ENCODE data around the gene EYS. TPM values are rescaled to one million over a fixed set of nuclear protein-coding genes. Genes with fewer than 3 reads are reported as not detected.

The EYS gene
- total RNA-seq: not detected in 2 replicates
- long read RNA-seq: 0 reads

- H3K9me3 Mint-ChIP-seq (ENCODE audit: unreplicated experiment): peaks cover 6% of the 10 kb centered on the region
These were observed at the start of gene EYS for GRCh38 chr6:65707126-65707826. TSS of gene EYS (minus strand) at chr6:65707226. CDS start at chr6:65495410, 211,816 bp downstream.

GRCh38 chr6:65746302-65746701, 39.3 kb upstream of the EYS start:
- no peak for TF ChIP-seq CTCF (IDR thresholded peaks at IDR 0.05)
- no peak overlapping the region for H3K4me3 Mint-ChIP-seq (ENCODE audit: unreplicated experiment)
- H3K27me3 Mint-ChIP-seq (ENCODE audit: unreplicated experiment): no peaks in the 10 kb centered on the region
- DNase-seq (ENCODE audit: extremely low spot score, unreplicated experiment): no peak
- H3K9me3 Mint-ChIP-seq (ENCODE audit: unreplicated experiment): peaks cover 42% of the 10 kb centered on the region
- H3K4me1 Mint-ChIP-seq (ENCODE audit: unreplicated experiment): no peaks in the 10 kb centered on the region
- H3K36me3 Mint-ChIP-seq (ENCODE audit: unreplicated experiment): no peaks in the 10 kb centered on the region
- H3K27ac Mint-ChIP-seq (ENCODE audit: unreplicated experiment): no peak overlapping the region

More at GRCh38 chr6:65707126-65707826, at the start of gene EYS:
- Mint-ChIP-seq H3K27ac (ENCODE audit: unreplicated experiment) (no peak within 1 kb of the TSS), H3K36me3 (ENCODE audit: unreplicated experiment) (no peaks in the 10 kb centered on the region), H3K4me3 (ENCODE audit: unreplicated experiment) (no peak within 1 kb of the TSS), H3K27me3 (ENCODE audit: unreplicated experiment) (no peaks in the 10 kb centered on the region), H3K4me1 (ENCODE audit: unreplicated experiment) (no peaks in the 10 kb centered on the region)
- no peak for TF ChIP-seq CTCF (IDR thresholded peaks at IDR 0.05)
- no peak for DNase-seq (ENCODE audit: extremely low spot score, unreplicated experiment)

- no peak for DNase-seq (ENCODE audit: extremely low spot score, unreplicated experiment)
- TF ChIP-seq CTCF (IDR thresholded peaks at IDR 0.05): no peak
- H3K4me3 Mint-ChIP-seq (ENCODE audit: unreplicated experiment): no peak overlapping the region
- no peaks in the 10 kb centered on the region for H3K27me3 Mint-ChIP-seq (ENCODE audit: unreplicated experiment)
- peaks cover 42% of the 10 kb centered on the region for H3K9me3 Mint-ChIP-seq (ENCODE audit: unreplicated experiment)
- no peaks in the 10 kb centered on the region for H3K4me1 Mint-ChIP-seq (ENCODE audit: unreplicated experiment)
- H3K27ac Mint-ChIP-seq (ENCODE audit: unreplicated experiment): no peak overlapping the region
- H3K36me3 Mint-ChIP-seq (ENCODE audit: unreplicated experiment): no peaks in the 10 kb centered on the region
These were observed 38.6 kb upstream of the EYS start for GRCh38 chr6:65745614-65746013.

GRCh38 chr6:65728879-65729479, 22.0 kb upstream of the EYS start:
- no peak for DNase-seq (ENCODE audit: extremely low spot score, unreplicated experiment)
- no peaks in the 10 kb centered on the region for H3K36me3 Mint-ChIP-seq (ENCODE audit: unreplicated experiment)
- no peak overlapping the region for H3K27ac Mint-ChIP-seq (ENCODE audit: unreplicated experiment)
- peaks cover 4% of the 10 kb centered on the region for H3K9me3 Mint-ChIP-seq (ENCODE audit: unreplicated experiment)
- H3K27me3 Mint-ChIP-seq (ENCODE audit: unreplicated experiment): no peaks in the 10 kb centered on the region
- H3K4me1 Mint-ChIP-seq (ENCODE audit: unreplicated experiment): no peaks in the 10 kb centered on the region
- H3K4me3 Mint-ChIP-seq (ENCODE audit: unreplicated experiment): no peak overlapping the region
- no peak for TF ChIP-seq CTCF (IDR thresholded peaks at IDR 0.05)

GRCh38 chr6:65719101-65719500, 12.1 kb upstream of the EYS start:
- Mint-ChIP-seq H3K36me3 (ENCODE audit: unreplicated experiment) (no peaks in the 10 kb centered on the region), H3K27me3 (ENCODE audit: unreplicated experiment) (no peaks in the 10 kb centered on the region), H3K9me3 (ENCODE audit: unreplicated experiment) (peaks cover under 1% of the 10 kb centered on the region), H3K27ac (ENCODE audit: unreplicated experiment) (no peak overlapping the region), H3K4me1 (ENCODE audit: unreplicated experiment) (no peaks in the 10 kb centered on the region), H3K4me3 (ENCODE audit: unreplicated experiment) (no peak overlapping the region)
- DNase-seq (ENCODE audit: extremely low spot score, unreplicated experiment): no peak
- no peak for TF ChIP-seq CTCF (IDR thresholded peaks at IDR 0.05)
